ENCODE data around the gene ZNF175. TPM values are rescaled to one million over a fixed set of nuclear protein-coding genes. Genes with fewer than 3 reads are reported as not detected.

Gene ZNF175
- total RNA-seq, 1 donor: 12.9 TPM

DNA sequence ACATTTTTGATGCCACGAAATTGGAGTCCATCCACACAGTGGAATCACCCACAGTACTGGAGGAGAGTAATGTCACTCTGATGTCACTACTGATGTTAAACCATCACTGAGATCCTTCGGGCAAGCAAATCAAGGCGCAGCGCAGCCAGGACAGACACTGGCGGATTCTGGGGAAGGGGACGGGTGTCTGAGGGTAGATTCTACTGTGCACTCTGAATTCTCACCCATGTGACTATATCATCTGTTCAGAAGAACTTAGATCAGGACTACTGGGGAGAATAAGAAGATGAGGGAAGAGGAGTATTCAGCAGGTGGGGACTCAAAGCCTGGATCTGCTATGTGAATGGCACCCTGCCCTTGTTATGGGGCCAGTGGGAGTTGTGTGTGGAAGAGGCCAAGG lies 27.0 kb upstream of the ZNF175 start:
- TF ChIP-seq, protein P1, sequence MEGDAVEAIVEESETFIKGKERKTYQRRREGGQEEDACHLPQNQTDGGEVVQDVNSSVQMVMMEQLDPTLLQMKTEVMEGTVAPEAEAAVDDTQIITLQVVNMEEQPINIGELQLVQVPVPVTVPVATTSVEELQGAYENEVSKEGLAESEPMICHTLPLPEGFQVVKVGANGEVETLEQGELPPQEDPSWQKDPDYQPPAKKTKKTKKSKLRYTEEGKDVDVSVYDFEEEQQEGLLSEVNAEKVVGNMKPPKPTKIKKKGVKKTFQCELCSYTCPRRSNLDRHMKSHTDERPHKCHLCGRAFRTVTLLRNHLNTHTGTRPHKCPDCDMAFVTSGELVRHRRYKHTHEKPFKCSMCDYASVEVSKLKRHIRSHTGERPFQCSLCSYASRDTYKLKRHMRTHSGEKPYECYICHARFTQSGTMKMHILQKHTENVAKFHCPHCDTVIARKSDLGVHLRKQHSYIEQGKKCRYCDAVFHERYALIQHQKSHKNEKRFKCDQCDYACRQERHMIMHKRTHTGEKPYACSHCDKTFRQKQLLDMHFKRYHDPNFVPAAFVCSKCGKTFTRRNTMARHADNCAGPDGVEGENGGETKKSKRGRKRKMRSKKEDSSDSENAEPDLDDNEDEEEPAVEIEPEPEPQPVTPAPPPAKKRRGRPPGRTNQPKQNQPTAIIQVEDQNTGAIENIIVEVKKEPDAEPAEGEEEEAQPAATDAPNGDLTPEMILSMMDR (IDR thresholded peaks at IDR 0.05; ENCODE audit: insufficient read depth, low read length): no peak
- no peak overlapping the region for H3K4me3 ChIP-seq (ENCODE audit: low read depth, low read length)
- no peak for DNase-seq (ENCODE audit: low read depth)

DNA sequence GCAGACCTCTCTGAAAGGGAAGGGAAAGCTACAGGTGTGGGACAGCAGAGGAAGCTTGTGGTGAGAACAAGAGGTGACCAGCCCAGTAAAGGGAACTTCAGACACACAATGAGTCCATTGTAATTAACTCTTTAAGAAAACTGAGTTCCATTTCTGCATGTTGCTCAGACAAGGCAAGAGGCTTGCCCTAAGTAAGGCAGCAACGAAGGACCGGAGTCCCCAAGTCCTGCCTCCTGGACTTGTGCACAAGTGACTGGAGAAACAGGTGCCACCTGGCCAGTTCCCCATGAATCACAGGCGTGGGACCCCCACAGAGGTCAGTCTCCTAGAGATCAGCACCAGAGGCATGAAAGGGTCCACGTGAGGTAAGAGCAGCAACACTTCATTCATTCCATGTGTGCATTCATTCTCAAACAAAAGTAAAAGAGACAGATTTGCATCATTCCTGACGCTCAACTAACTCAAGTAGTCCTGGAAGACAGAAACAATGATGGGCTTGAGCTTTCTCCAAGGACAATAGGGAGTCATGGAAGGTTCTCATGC lies 24.9 kb upstream of the ZNF175 start:
- no peak overlapping the region for H3K4me3 ChIP-seq (ENCODE audit: low read depth, low read length)
- TF ChIP-seq, protein P1 (IDR thresholded peaks at IDR 0.05; ENCODE audit: insufficient read depth, low read length): no peak
- DNase-seq (ENCODE audit: low read depth): no peak

- TF ChIP-seq, protein P1 (IDR thresholded peaks at IDR 0.05; ENCODE audit: insufficient read depth, low read length): no peak
- peak; percentile 67 for DNase-seq (ENCODE audit: low read depth)
- H3K4me3 ChIP-seq (ENCODE audit: low read depth, low read length): no peak overlapping the region
These were observed 24.3 kb upstream of the ZNF175 start for GRCh38 chr19:51546650-51547396.

- peak; percentile 47 for DNase-seq (ENCODE audit: low read depth)
- H3K4me3 ChIP-seq (ENCODE audit: low read depth, low read length): no peak overlapping the region
- TF ChIP-seq, protein P1 (IDR thresholded peaks at IDR 0.05; ENCODE audit: insufficient read depth, low read length): no peak
These were observed 23.5 kb upstream of the ZNF175 start for GRCh38 chr19:51547397-51548212.

DNA sequence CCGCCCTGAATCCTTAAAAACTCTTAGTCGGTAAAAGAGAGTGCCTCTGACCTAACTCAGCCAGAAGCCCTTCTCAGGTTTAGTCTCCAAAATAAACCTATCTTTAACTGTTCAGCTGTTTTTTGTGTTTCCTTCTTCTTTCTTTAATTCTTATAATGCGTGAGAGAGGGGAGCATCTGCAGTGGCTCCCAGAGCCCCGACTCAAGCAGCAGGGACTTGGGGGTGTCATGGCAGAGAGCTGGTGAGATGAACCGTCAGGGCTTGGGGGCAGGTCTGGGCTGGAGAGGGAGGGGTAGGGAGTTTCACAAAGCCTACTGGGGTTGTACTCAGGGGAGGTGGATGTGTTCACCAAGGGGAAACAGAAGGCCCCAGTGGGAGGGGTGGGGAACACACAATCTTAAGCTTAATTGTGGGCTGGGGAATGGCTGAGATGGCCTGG lies 22.9 kb upstream of the ZNF175 start:
- TF ChIP-seq, protein P1 (IDR thresholded peaks at IDR 0.05; ENCODE audit: insufficient read depth, low read length): no peak
- DNase-seq (ENCODE audit: low read depth): no peak
- no peak overlapping the region for H3K4me3 ChIP-seq (ENCODE audit: low read depth, low read length)

GRCh38 chr19:51548891-51549305 lies 22.2 kb upstream of the ZNF175 start:
- DNase-seq (ENCODE audit: low read depth): no peak
- TF ChIP-seq, protein P1 (IDR thresholded peaks at IDR 0.05; ENCODE audit: insufficient read depth, low read length): no peak
- H3K4me3 ChIP-seq (ENCODE audit: low read depth, low read length): no peak overlapping the region
